H7 (cell line): ENCODE results near the gene CLN5. TPM values are rescaled to one million over a fixed set of nuclear protein-coding genes. Genes with fewer than 3 reads are reported as not detected.
A peak's percentile ranks its signal among the peaks of the same experiment; 100 is the strongest.

ENCODE experiments used
- DNase-seq: peaks from one replicate; pipeline ENCODE4 v3.0.0; 2012
- H3K27me3 ChIP-seq: 2 replicates; pipeline ENCODE4 v1.6.0; 2011; ENCODE audit warnings: mild to moderate bottlenecking, low read length; ENCODE audit not compliant: control insufficient read depth, insufficient read depth
- H3K36me3 ChIP-seq: replicated peaks from 2 replicates; pipeline ENCODE4 v1.5.1; 2011; ENCODE audit warnings: low read length; ENCODE audit not compliant: control insufficient read depth, insufficient read depth
- H3K4me3 ChIP-seq: 2 replicates; pipeline ENCODE4 v1.5.1; 2011; ENCODE audit warnings: low read depth, mild to moderate bottlenecking, control low read depth, low read length, moderate library complexity; ENCODE audit not compliant: insufficient read depth
- total RNA-seq: library from RNA; depleted of rRNA; stranded (reverse); fragments of >200 nt; shearing (Covaris generic); gene quantifications from 2 replicates; pipeline ENCODE4 v1.2.3, GENCODE V29; 2014; rRNA removed

CLN5 gene
- total RNA-seq, 1 experiment from 2014 or later: 7.8 TPM

GRCh38 chr13:77048681-77049080 lies 56.8 kb downstream of the CLN5 start:
- H3K27me3 ChIP-seq: no peaks in the 10 kb centered on the region
- no peak overlapping the region for H3K4me3 ChIP-seq
- peak; percentile 64 for DNase-seq
- no peaks in the 10 kb centered on the region; the same call in 1 of the 2 replicates for H3K36me3 ChIP-seq

- Histone ChIP-seq H3K27me3 (no peaks in the 10 kb centered on the region), H3K36me3 (no peaks in the 10 kb centered on the region), H3K4me3 (no peak overlapping the region)
- no peak for DNase-seq
Observed at GRCh38 chr13:77053192-77053591, 61.3 kb downstream of the CLN5 start.

Other genes with a start within 250 kb of the CLN5 start
- 3.5 and 4.2 TPM in 2 replicates for gene KCTD12, start 105.7 kb upstream of the CLN5 start, total RNA-seq
- not detected in 2 replicates for gene ACOD1, start 43.6 kb upstream of the CLN5 start, total RNA-seq
- gene FBXL3, start 35.1 kb downstream of the CLN5 start, total RNA-seq: 13.8 and 15.5 TPM in 2 replicates